Testis (tissue), 3 donors: ENCODE measurements around the gene ANKRD16. TPM values are rescaled to one million over a fixed set of nuclear protein-coding genes. Genes with fewer than 3 reads are reported as not detected.
"Not testable (repeated sequence)": the region's sequence is repeated elsewhere in the genome, so short reads cannot be mapped to it uniquely, and the experiment has no call there.

Source experiments
- DNase-seq: peaks from one replicate; pipeline ENCODE4 v3.0.0-alpha.2; 2019
- H3K27ac ChIP-seq, 2 donors: fragments of 200-600 bp; sonication (generic); one replicate each; pipeline ENCODE4 v1.5.1; 2019
- H3K27me3 ChIP-seq: fragments of 200-600 bp; sonication (generic); one replicate; pipeline ENCODE4 v1.5.1; 2019
- H3K36me3 ChIP-seq: fragments of 200-600 bp; sonication (generic); one replicate; pipeline ENCODE4 v1.5.1; 2017; ENCODE audit warnings: low read depth; ENCODE audit errors: missing control alignments
- H3K4me1 ChIP-seq: fragments of 200-600 bp; sonication (generic); one replicate; pipeline ENCODE4 v1.5.1; 2019
- H3K4me3 ChIP-seq, 2 donors: fragments of 200-600 bp; sonication (generic); one replicate each; pipeline ENCODE4 v1.5.1; 2017 to 2019
- H3K9me3 ChIP-seq: fragments of 200-600 bp; sonication (generic); one replicate; pipeline ENCODE4 v1.5.1; 2017
- CTCF ChIP-seq, 3 experiments: fragments of 450-650 bp in 2 of 3; fragments of 200-600 bp in 1 of 3; sonication (generic) in 1 of 3; IDR thresholded peaks; one replicate each; pipeline ENCODE4 v1.5.1; 2016 to 2019; ENCODE audit warnings: antibody characterized with exemption in 3 of 3, mild to moderate bottlenecking in 2 of 3, moderate library complexity in 1 of 3
- POLR2A ChIP-seq: fragments of 450-650 bp; IDR thresholded peaks from one replicate; pipeline ENCODE4 v1.6.1; 2017; ENCODE audit warnings: antibody characterized with exemption, mild to moderate bottlenecking, moderate library complexity
- WGBS, 2 donors: methylation state at CpG; one replicate each; pipeline ENCODE4 v1.1.5; 2018; 5-methylcytosine and 5-hydroxymethylcytosine counted together
- intact Hi-C: fragments of 100-400 bp; cut with DNase I; formaldehyde crosslinking; loops from one replicate; pipeline ENCODE4 v1.15.1; 2023; ENCODE audit warnings: low total_unique reads
- polyA plus RNA-seq: library from polyadenylated mRNA; stranded (reverse); fragments of 350-450 nt; fragmentation: Illumina TruSeq; extraction: RNeasy Lipid Tissue Mini Kit (QIAGEN cat#74804); gene quantifications from one replicate; pipeline ENCODE4 v1.2.3, GENCODE V29; 2014; ENCODE audit warnings: low read depth, low replicate concordance; ENCODE audit not compliant: insufficient read depth
- total RNA-seq, 2 donors: library from RNA; depleted of rRNA; stranded (reverse); fragments of >200 nt; gene quantifications; one replicate each; pipeline ENCODE4 v1.2.3, GENCODE V29; 2016

The ANKRD16 gene
- total and polyA plus RNA-seq, 3 donors from 2014 or later = 14.2 to 32.1 (median 30.3) TPM

GRCh38 chr10:5888351-5888750 lies 1.3 kb downstream of the ANKRD16 start:
- intact Hi-C loops = no loop called here
- H3K27me3 ChIP-seq = no peaks in the 10 kb centered on the region
- TF ChIP-seq CTCF (IDR thresholded peaks at IDR 0.05) = no peak
- no peak for TF ChIP-seq POLR2A
- H3K9me3 ChIP-seq = no peaks in the 10 kb centered on the region
- 7 to 9% methylated on average over 10 of the region's 10 CpGs for WGBS, 2 donors
- H3K4me1 ChIP-seq = peaks cover 40% of the 10 kb centered on the region
- no peak for DNase-seq
- H3K36me3 ChIP-seq = no peaks in the 10 kb centered on the region
- H3K27ac ChIP-seq = peak overlapping the region in 1 of 2 donors; percentile 76
- peak overlapping the region; percentile 82 to 96 for H3K4me3 ChIP-seq

GRCh38 chr10:5887641-5888040 lies 2.1 kb downstream of the ANKRD16 start:
- TF ChIP-seq POLR2A (no peak), CTCF (IDR thresholded peaks at IDR 0.05) (no peak)

GRCh38 chr10:5887029-5887428 lies 2.7 kb downstream of the ANKRD16 start:
- TF ChIP-seq POLR2A (no peak), CTCF (IDR thresholded peaks at IDR 0.05) (no peak)
- WGBS, 2 donors = 43 to 48% methylated on average over 1 of the region's 1 CpG
- Histone ChIP-seq H3K4me3 (no peak overlapping the region), H3K27ac (no peak overlapping the region), H3K9me3 (no peaks in the 10 kb centered on the region), H3K4me1 (peaks cover 28% of the 10 kb centered on the region), H3K36me3 (no peaks in the 10 kb centered on the region), H3K27me3 (no peaks in the 10 kb centered on the region)
- intact Hi-C loops = no loop called here
- no peak for DNase-seq

More at GRCh38 chr10:5887641-5888040, 2.1 kb downstream of the ANKRD16 start:
- intact Hi-C loops = no loop called here
- WGBS, 2 donors = 67 to 73% methylated on average over 8 of the region's 8 CpGs
- H3K4me1 ChIP-seq = peaks cover 35% of the 10 kb centered on the region
- DNase-seq = no peak
- no peak overlapping the region for H3K4me3 ChIP-seq
- no peak overlapping the region for H3K27ac ChIP-seq
- no peaks in the 10 kb centered on the region for H3K27me3 ChIP-seq
- H3K9me3 ChIP-seq = no peaks in the 10 kb centered on the region
- no peaks in the 10 kb centered on the region for H3K36me3 ChIP-seq

GRCh38 chr10:5885619-5886018 lies 4.1 kb downstream of the ANKRD16 start:
- Histone ChIP-seq H3K36me3 (no peaks in the 10 kb centered on the region), H3K27ac (no peak overlapping the region), H3K9me3 (no peaks in the 10 kb centered on the region), H3K27me3 (no peaks in the 10 kb centered on the region), H3K4me1 (peaks cover 18% of the 10 kb centered on the region), H3K4me3 (no peak overlapping the region)
- WGBS, 2 donors = 73 to 80% methylated on average over 5 of the region's 5 CpGs
- no peak for TF ChIP-seq POLR2A
- TF ChIP-seq CTCF (IDR thresholded peaks at IDR 0.05) = no peak
- DNase-seq = no peak
- intact Hi-C loops = no loop called here

GRCh38 chr10:5882961-5883360 lies 6.7 kb downstream of the ANKRD16 start:
- Histone ChIP-seq H3K9me3 (no peaks in the 10 kb centered on the region), H3K4me3 (no peak overlapping the region), H3K27me3 (no peaks in the 10 kb centered on the region), H3K27ac (no peak overlapping the region), H3K36me3 (no peaks in the 10 kb centered on the region), H3K4me1 (peaks cover 9% of the 10 kb centered on the region)
- intact Hi-C loops = no loop called here
- DNase-seq = no peak
- 79 to 96% methylated on average over 7 to 8 of the region's 8 CpGs for WGBS, 2 donors
- TF ChIP-seq POLR2A (no peak), CTCF (IDR thresholded peaks at IDR 0.05) (no peak)

GRCh38 chr10:5877041-5877440 lies 12.7 kb downstream of the ANKRD16 start:
- WGBS, 2 donors = 88 to 94% methylated on average over 7 of the region's 7 CpGs
- intact Hi-C loops = not testable (repeated sequence)

More at GRCh38 chr10:5877041-5877440, 12.7 kb downstream of the ANKRD16 start:
- H3K27ac ChIP-seq, H3K4me3 ChIP-seq, H3K9me3 ChIP-seq, H3K27me3 ChIP-seq, H3K36me3 ChIP-seq, H3K4me1 ChIP-seq, DNase-seq: not testable (repeated sequence)
